HepG2 (cell line): Measurements from ENCODE around the gene PGRMC2. TPM values are rescaled to one million over a fixed set of nuclear protein-coding genes. Genes with fewer than 3 reads are reported as not detected.

Experiments
- ATAC-seq: fragments of 200-7000 bp; cut with Tn5 transposase; 3 replicates; pipeline ENCODE4 v1.9.1; 2020; ENCODE audit warnings: mild to moderate bottlenecking, moderate library complexity
- BruUV-seq: library from RNA; stranded (reverse); fragments of 400-500 nt; replicated peaks from 2 replicates; lab custom pipeline; 2021; lab: Mats Ljungman, UMichigan
- CTCF ChIA-PET: fragments of 300-600 bp; formaldehyde crosslinking; extraction: SDS; loops from one replicate; lab custom pipeline; 2021; ENCODE audit warnings: low total read pairs, inconsistent platforms, low intra/inter-chr PET ratio; lab: Yijun Ruan, JAX
- POLR2A ChIA-PET: fragments of 350-600 bp; sonication (Branson Sonifier 250); formaldehyde crosslinking; loops from one replicate; lab custom pipeline; 2020; ENCODE audit warnings: antibody characterized with exemption, inconsistent platforms; lab: Yijun Ruan, JAX
- DNase-seq: peaks from one replicate; pipeline ENCODE4 v3.0.0-alpha.2; 2015; ENCODE audit warnings: low spot score
- FAIRE-seq: peaks from 3 replicates; lab custom pipeline; 2011; peaks lifted over from hg19 to GRCh38; lab: Jason Lieb, UNC
- H2AFZ ChIP-seq: one replicate; pipeline ENCODE4 v1.6.1; 2011; ENCODE audit warnings: low read length, inconsistent platforms
- H3K27ac ChIP-seq: fragments of 300-600 bp; 3 replicates; pipeline ENCODE4 v1.8.0; 2011; ENCODE audit warnings: mixed run types, mild to moderate bottlenecking, mixed read lengths, low read length, inconsistent platforms; ENCODE audit not compliant: insufficient read depth; ENCODE audit errors: extremely low read length
- H3K27me3 ChIP-seq, 2 experiments: fragments of 200-600 bp in 1 of 2; 2 replicates in 1 of 2; 3 replicates in 1 of 2; pipeline versions ENCODE4 v1.6.0 to v1.8.0; 2011; ENCODE audit warnings: low read length in 2 of 2, mild to moderate bottlenecking in 2 of 2, moderate library complexity in 2 of 2, inconsistent platforms in 1 of 2; ENCODE audit not compliant: insufficient read depth in 2 of 2, control insufficient read depth in 1 of 2
- H3K36me3 ChIP-seq, 2 experiments: fragments of 200-600 bp in 1 of 2; replicated peaks in 1 of 2; 2 replicates in 1 of 2; 3 replicates in 1 of 2; pipeline versions ENCODE4 v1.5.1 to v1.8.0; 2011; ENCODE audit warnings: low read length in 2 of 2, inconsistent platforms in 1 of 2; ENCODE audit not compliant: insufficient read depth in 2 of 2, control insufficient read depth in 1 of 2
- H3K4me1 ChIP-seq: 2 replicates; pipeline ENCODE4 v1.5.1; 2012; ENCODE audit warnings: low read length, inconsistent platforms; ENCODE audit not compliant: insufficient read depth
- H3K4me2 ChIP-seq: 2 replicates; pipeline ENCODE4 v1.6.0; 2011; ENCODE audit warnings: low read depth, low read length, inconsistent platforms
- H3K4me3 ChIP-seq, 3 experiments: fragments of 200-600 bp in 1 of 3; sonication (generic), shearing (Covaris generic) in 1 of 3; replicated peaks in 1 of 3; 2 replicates each; pipeline ENCODE4 v1.5.1; 2011 to 2016; ENCODE audit warnings: low read length in 3 of 3, inconsistent platforms in 2 of 3, low read depth in 2 of 3, mild to moderate bottlenecking in 2 of 3, control low read depth in 1 of 3, mixed read lengths in 1 of 3; ENCODE audit not compliant: insufficient read depth in 1 of 3
- H3K79me2 ChIP-seq: one replicate; pipeline ENCODE4 v1.6.1; 2011; ENCODE audit warnings: low read length, inconsistent platforms; ENCODE audit not compliant: insufficient read depth
- H3K9ac ChIP-seq: 2 replicates; pipeline ENCODE4 v1.6.0; 2011; ENCODE audit warnings: mild to moderate bottlenecking, low read depth, low read length, inconsistent platforms; ENCODE audit not compliant: insufficient read depth
- H3K9me3 ChIP-seq: 2 replicates; pipeline ENCODE4 v1.5.1; 2012; ENCODE audit warnings: mild to moderate bottlenecking, low read length
- H4K20me1 ChIP-seq: 2 replicates; pipeline ENCODE4 v1.6.0; 2011; ENCODE audit warnings: inconsistent platforms, mild to moderate bottlenecking, low read length, moderate library complexity; ENCODE audit not compliant: insufficient read depth
- CCDC6 ChIP-seq: sonication (generic); formaldehyde crosslinking; IDR thresholded peaks from 2 replicates; pipeline ENCODE4 v1.8.1; 2022; ENCODE audit warnings: mild to moderate bottlenecking, missing genetic modification reagents, moderate library complexity
- DNMT1 ChIP-seq: sonication (generic); formaldehyde crosslinking; IDR thresholded peaks from 2 replicates; pipeline ENCODE4 v1.5.1; 2020; ENCODE audit warnings: mild to moderate bottlenecking, missing genetic modification reagents
- MNT ChIP-seq: fragments of 450-650 bp; IDR thresholded peaks from 2 replicates; pipeline ENCODE4 v1.6.1; 2016
- MXI1 ChIP-seq: IDR thresholded peaks from 3 replicates; pipeline ENCODE4 v1.6.1; 2012; ENCODE audit warnings: low read depth, low read length, inconsistent platforms, borderline replicate concordance
- NFATC3 ChIP-seq: sonication (generic); formaldehyde crosslinking; IDR thresholded peaks from 2 replicates; pipeline ENCODE4 v1.5.1; 2020; ENCODE audit warnings: mild to moderate bottlenecking, missing genetic modification reagents
- POLR2AphosphoS2 ChIP-seq: IDR thresholded peaks from 2 replicates; pipeline ENCODE4 v1.6.1; 2011; ENCODE audit warnings: low read depth, low read length, improper control_type of control experiment
- SP140L ChIP-seq: sonication (generic); formaldehyde crosslinking; IDR thresholded peaks from 2 replicates; pipeline ENCODE4 v1.4.0; 2020; ENCODE audit warnings: missing genetic modification reagents, borderline replicate concordance
- TCF7 ChIP-seq: sonication (generic); IDR thresholded peaks from 2 replicates; pipeline ENCODE4 v1.6.1; 2016; ENCODE audit warnings: antibody characterized with exemption, low read depth
- ZNF253 ChIP-seq: sonication (generic); formaldehyde crosslinking; IDR thresholded peaks from 2 replicates; pipeline ENCODE4 v1.8.0; 2022; ENCODE audit warnings: mild to moderate bottlenecking, missing genetic modification reagents, borderline replicate concordance
- ZNF335 ChIP-seq: sonication (generic); formaldehyde crosslinking; IDR thresholded peaks from 2 replicates; pipeline ENCODE4 v1.4.0; 2020; ENCODE audit warnings: missing genetic modification reagents
- ZNF460 ChIP-seq: sonication (generic); formaldehyde crosslinking; IDR thresholded peaks from 2 replicates; pipeline ENCODE4 v1.5.1; 2020; ENCODE audit warnings: missing genetic modification reagents, mild to moderate bottlenecking, borderline replicate concordance
- ZNF503 ChIP-seq: sonication (generic); formaldehyde crosslinking; IDR thresholded peaks from 2 replicates; pipeline ENCODE4 v1.4.0; 2020; ENCODE audit warnings: missing genetic modification reagents
- ZNF543 ChIP-seq: sonication (generic); formaldehyde crosslinking; IDR thresholded peaks from 2 replicates; pipeline ENCODE4 v1.4.0; 2020; ENCODE audit warnings: mild to moderate bottlenecking, missing genetic modification reagents
- ZNF546 ChIP-seq: sonication (generic); formaldehyde crosslinking; conservative IDR thresholded peaks from 2 replicates; pipeline ENCODE4 v1.8.1; 2023; ENCODE audit warnings: mild to moderate bottlenecking, missing genetic modification reagents
- ZNF749 ChIP-seq: sonication (generic); formaldehyde crosslinking; IDR thresholded peaks from 2 replicates; pipeline ENCODE4 v1.8.0; 2022; ENCODE audit warnings: mild to moderate bottlenecking, missing genetic modification reagents, moderate library complexity, borderline replicate concordance
- ZNF781 ChIP-seq: sonication (generic); formaldehyde crosslinking; IDR thresholded peaks from 2 replicates; pipeline ENCODE4 v1.5.1; 2020; ENCODE audit warnings: borderline replicate concordance, mild to moderate bottlenecking, missing genetic modification reagents; ENCODE audit errors: not compliant biosample characterization
- WGBS: methylation state at CpG from one replicate; pipeline ENCODE4 v1.1.6; 2017; ENCODE audit warnings: low lambda C conversion rate; 5-methylcytosine and 5-hydroxymethylcytosine counted together
- in situ Hi-C: cut with HindIII; loops from 2 replicates; pipeline ENCODE4 v1.10.0; 2017; ENCODE audit warnings: low pct_unique_long_range_greater_than_20kb; ENCODE audit not compliant: extremely low pct_ligation_motif_present
- intact Hi-C: fragments of 100-400 bp; cut with micrococcal nuclease; formaldehyde crosslinking; loops from one replicate; pipeline ENCODE4 v1.10.0; 2022; ENCODE audit not compliant: unreplicated experiment
- polyA plus RNA-seq, 8 experiments: library from polyadenylated mRNA; depleted of rRNA in 3 of 8; stranded (reverse) in 7 of 8; unstranded in 1 of 8; fragments of >200 nt; fragmentation: Illumina TruSeq in 4 of 8; extraction: Trizol in 4 of 8; gene quantifications; 2 replicates each; pipeline versions ENCODE4 v1.2.1 to v1.2.3, GENCODE V29; 2011 to 2016; ENCODE audit warnings: low read depth in 4 of 8, missing spikeins in 1 of 8, mixed read lengths in 1 of 8; ENCODE audit not compliant: insufficient read depth in 1 of 8
- total RNA-seq, 5 experiments: library from RNA; depleted of rRNA; stranded (reverse); fragments of >200 nt; fragmentation: Illumina TruSeq; extraction: Trizol; gene quantifications; 2 replicates each; pipeline ENCODE4 v1.2.3, GENCODE V29; 2016; ENCODE audit warnings: low read depth in 1 of 5
- TF ChIP-seq, protein P1 (sequence below), 2 experiments: sonication (generic) in 1 of 2; formaldehyde crosslinking in 1 of 2; IDR thresholded peaks; 2 replicates each; pipeline versions ENCODE4 v1.4.0 to v1.6.1; 2018 to 2020; ENCODE audit warnings: missing genetic modification reagents in 2 of 2, borderline replicate concordance in 1 of 2, low read depth in 1 of 2, mild to moderate bottlenecking in 1 of 2, missing biosample characterization in 1 of 2

The PGRMC2 gene
- total and polyA plus RNA-seq, 2 of the 13 experiments (the other 11 are each of a cell fraction or from before 2014, with no cell fraction given), result 16.0 to 19.8 TPM

DNA sequence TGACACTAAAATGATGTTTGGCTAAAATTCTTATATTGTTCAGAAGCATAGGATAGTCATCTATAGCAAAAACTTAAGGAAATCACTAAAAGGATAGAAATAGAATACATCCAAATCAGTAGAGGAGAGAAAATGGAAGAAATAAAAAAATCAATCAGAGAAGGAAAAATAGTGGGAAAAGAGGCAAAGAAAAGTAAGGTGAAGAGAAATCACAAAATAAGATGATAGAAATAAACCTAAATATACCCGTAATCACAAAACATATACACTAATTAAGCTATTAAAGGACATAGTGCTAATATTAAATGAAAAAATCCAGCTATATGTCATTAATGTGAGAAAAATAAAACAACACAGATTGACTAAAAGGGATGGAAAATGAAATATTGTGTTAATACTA is 6.3 kb downstream of the PGRMC2 start (continued):
- TF ChIP-seq ZNF546 (CRISPR knock-in tag), result no peak
- TF ChIP-seq, protein P1, sequence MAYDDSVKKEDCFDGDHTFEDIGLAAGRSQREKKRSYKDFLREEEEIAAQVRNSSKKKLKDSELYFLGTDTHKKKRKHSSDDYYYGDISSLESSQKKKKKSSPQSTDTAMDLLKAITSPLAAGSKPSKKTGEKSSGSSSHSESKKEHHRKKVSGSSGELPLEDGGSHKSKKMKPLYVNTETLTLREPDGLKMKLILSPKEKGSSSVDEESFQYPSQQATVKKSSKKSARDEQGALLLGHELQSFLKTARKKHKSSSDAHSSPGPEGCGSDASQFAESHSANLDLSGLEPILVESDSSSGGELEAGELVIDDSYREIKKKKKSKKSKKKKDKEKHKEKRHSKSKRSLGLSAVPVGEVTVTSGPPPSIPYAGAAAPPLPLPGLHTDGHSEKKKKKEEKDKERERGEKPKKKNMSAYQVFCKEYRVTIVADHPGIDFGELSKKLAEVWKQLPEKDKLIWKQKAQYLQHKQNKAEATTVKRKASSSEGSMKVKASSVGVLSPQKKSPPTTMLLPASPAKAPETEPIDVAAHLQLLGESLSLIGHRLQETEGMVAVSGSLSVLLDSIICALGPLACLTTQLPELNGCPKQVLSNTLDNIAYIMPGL (CRISPR knock-in tag; IDR thresholded peaks at IDR 0.05; ENCODE audit: borderline replicate concordance in 1 of 2, low read depth in 1 of 2), result no peak
- no peak for TF ChIP-seq SP140L (CRISPR knock-in tag)
- TF ChIP-seq ZNF781 (CRISPR knock-in tag), result no peak

- H3K9ac ChIP-seq, result no peak overlapping the region
- H3K4me1 ChIP-seq, result peaks cover 40% of the 10 kb centered on the region
- no peak overlapping the region for H3K4me3 ChIP-seq
- in situ Hi-C loops (no loop called here), intact Hi-C loops (loop anchor here (10.0 kb wide), 2 partner anchors 85 to 315 kb away; partner anchors contain the start of genes ABHD18 and MFSD8)
- POLR2A ChIA-PET, result no interaction called here
- ATAC-seq (no peak), FAIRE-seq (no peak), DNase-seq (no peak)
- H4K20me1 ChIP-seq, result peaks cover 5% of the 10 kb centered on the region; the same call in 1 of the 2 replicates
- CTCF ChIA-PET, result no interaction called here
- H3K79me2 ChIP-seq, result peaks cover 93% of the 10 kb centered on the region
- H3K36me3 ChIP-seq, result no peaks in the 10 kb centered on the region; a peak in 3 of 5 replicates
- WGBS, result 94% methylated on average over 2 of the region's 2 CpGs
- H3K4me2 ChIP-seq, result no peak overlapping the region
- no peaks in the 10 kb centered on the region for H3K27me3 ChIP-seq
- no peak overlapping the region for H3K27ac ChIP-seq
- H3K9me3 ChIP-seq, result no peaks in the 10 kb centered on the region
- H2AFZ ChIP-seq, result no peak overlapping the region
- no TSS peak for BruUV-seq
- TF ChIP-seq NFATC3 (no peak), MXI1 (no peak), TCF7 (no peak), MNT (no peak), ZNF546 (CRISPR knock-in tag) (no peak), CCDC6 (CRISPR knock-in tag) (no peak), ZNF749 (CRISPR knock-in tag) (no peak), ZNF543 (no peak), ZNF253 (CRISPR knock-in tag) (no peak), ZNF335 (CRISPR knock-in tag) (no peak), POLR2AphosphoS2 (no peak), DNMT1 (CRISPR knock-in tag) (no peak), ZNF503 (CRISPR knock-in tag) (no peak), ZNF460 (CRISPR knock-in tag) (no peak)
Measured at GRCh38 chr4:128279624-128280225, 7.9 kb downstream of the PGRMC2 start.
